Transverse colon (tissue), 4 donors: ENCODE results near the gene NTRK2. TPM values are rescaled to one million over a fixed set of nuclear protein-coding genes. Genes with fewer than 3 reads are reported as not detected.

ENCODE experiments used
- DNase-seq: peaks from one replicate; pipeline ENCODE4 v3.0.0-alpha.2; 2019
- H3K27ac ChIP-seq, 4 donors: fragments of 200-600 bp; sonication (generic); 2 replicates each; pipeline ENCODE4 v1.5.1; 2016 to 2018; ENCODE audit warnings: inconsistent platforms in 4 of 4
- H3K27me3 ChIP-seq: fragments of 200-600 bp; sonication (generic); 2 replicates; pipeline ENCODE4 v1.5.1; 2017; ENCODE audit warnings: inconsistent platforms
- H3K36me3 ChIP-seq, 4 donors: fragments of 200-600 bp; sonication (generic); 2 replicates each; pipeline ENCODE4 v1.5.1; 2017 to 2019; ENCODE audit warnings: inconsistent platforms in 4 of 4
- H3K4me1 ChIP-seq, 4 donors: fragments of 200-600 bp; sonication (generic); 2 replicates each; pipeline ENCODE4 v1.5.1; 2017 to 2020; ENCODE audit warnings: inconsistent platforms in 4 of 4
- H3K4me3 ChIP-seq, 4 donors: fragments of 200-600 bp; sonication (generic); 1 replicate in 1 of 4; 2 replicates in 3 of 4; pipeline versions ENCODE4 v1.5.1 to v1.6.1; 2017 to 2019; ENCODE audit warnings: inconsistent platforms in 4 of 4
- H3K9me3 ChIP-seq, 2 donors: fragments of 200-600 bp; sonication (generic); 2 replicates each; pipeline ENCODE4 v1.5.1; 2017 to 2019; ENCODE audit warnings: inconsistent platforms in 2 of 2
- CTCF ChIP-seq, 5 experiments: fragments of 200-600 bp in 3 of 5; fragments of 450-650 bp in 2 of 5; sonication (generic) in 3 of 5; IDR thresholded peaks; 1 replicate in 2 of 5; 2 replicates in 3 of 5; pipeline ENCODE4 v1.5.1; 2016 to 2017; ENCODE audit warnings: antibody characterized with exemption in 5 of 5, inconsistent platforms in 3 of 5, mild to moderate bottlenecking in 2 of 5, moderate library complexity in 1 of 5
- EP300 ChIP-seq: sonication (generic); formaldehyde crosslinking; IDR thresholded peaks from one replicate; pipeline ENCODE4 v1.6.1; 2017; ENCODE audit warnings: antibody characterized with exemption, low read depth
- POLR2A ChIP-seq: fragments of 450-650 bp; IDR thresholded peaks from one replicate; pipeline ENCODE4 v1.6.1; 2016; ENCODE audit warnings: antibody characterized with exemption, mild to moderate bottlenecking, moderate library complexity
- POLR2AphosphoS5 ChIP-seq, 3 donors: sonication (generic); formaldehyde crosslinking; IDR thresholded peaks; one replicate each; pipeline ENCODE4 v1.6.1; 2016; ENCODE audit warnings: antibody characterized with exemption in 3 of 3
- WGBS, 2 donors: methylation state at CpG; one replicate each; pipeline ENCODE4 v1.1.5; 2018; ENCODE audit warnings: low coverage in 1 of 2; 5-methylcytosine and 5-hydroxymethylcytosine counted together
- in situ Hi-C, 4 donors: fragments of 200-750 bp; cut with MboI; loops; one replicate each; pipeline versions ENCODE4 v1.15.0 to v1.15.1; 2017; ENCODE audit warnings: low sequenced_read_pairs in 3 of 4, low pct_ligation_motif_present in 1 of 4, low pct_unique_long_range_greater_than_20kb in 1 of 4
- intact Hi-C: fragments of 100-400 bp; cut with DNase I; formaldehyde crosslinking; loops from one replicate; pipeline ENCODE4 v1.15.1; 2023; ENCODE audit warnings: low total_unique reads
- total RNA-seq, 4 donors: library from RNA; depleted of rRNA; stranded (reverse); fragments of >200 nt; gene quantifications; one replicate each; pipeline ENCODE4 v1.1.0, GENCODE V29; 2016

Gene NTRK2
- total RNA-seq, 4 donors from 2014 or later, result 2.2 to 10.1 (median 6.4) TPM

GRCh38 chr9:85055506-85056202 is 386.1 kb downstream of the NTRK2 start:
- TF ChIP-seq POLR2A, result no peak
- no peak for TF ChIP-seq POLR2AphosphoS5 (IDR thresholded peaks at IDR 0.05)
- no peak for TF ChIP-seq CTCF (IDR thresholded peaks at IDR 0.05)
- no peak for TF ChIP-seq EP300
- no peaks in the 10 kb centered on the region for H3K4me1 ChIP-seq
- H3K36me3 ChIP-seq, result no peaks in the 10 kb centered on the region
- no peak overlapping the region for H3K4me3 ChIP-seq
- intact Hi-C loops (no loop called here), in situ Hi-C loops (no loop called here)
- no peak for DNase-seq
- H3K27me3 ChIP-seq, result no peaks in the 10 kb centered on the region
- WGBS, 2 donors, result 76 to 89% methylated on average over 2 of the region's 2 CpGs
- no peaks in the 10 kb centered on the region for H3K9me3 ChIP-seq
- H3K27ac ChIP-seq, result no peak overlapping the region

GRCh38 chr9:85056203-85056572 is 386.7 kb downstream of the NTRK2 start:
- in situ Hi-C loops, result no loop called here
- TF ChIP-seq POLR2AphosphoS5 (IDR thresholded peaks at IDR 0.05) (no peak), POLR2A (no peak), CTCF (IDR thresholded peaks at IDR 0.05) (no peak), EP300 (no peak)
- WGBS, 2 donors, result 86 to 91% methylated on average over 3 of the region's 3 CpGs
- Histone ChIP-seq H3K36me3 (no peaks in the 10 kb centered on the region), H3K9me3 (no peaks in the 10 kb centered on the region), H3K4me3 (no peak overlapping the region), H3K27ac (no peak overlapping the region), H3K27me3 (no peaks in the 10 kb centered on the region), H3K4me1 (no peaks in the 10 kb centered on the region)
- intact Hi-C loops, result no loop called here
- DNase-seq, result no peak

- Histone ChIP-seq H3K4me3 (no peak overlapping the region), H3K27me3 (no peaks in the 10 kb centered on the region), H3K4me1 (no peaks in the 10 kb centered on the region), H3K27ac (no peak overlapping the region), H3K9me3 (no peaks in the 10 kb centered on the region), H3K36me3 (no peaks in the 10 kb centered on the region)
- no peak for DNase-seq
- TF ChIP-seq POLR2AphosphoS5 (IDR thresholded peaks at IDR 0.05) (no peak), POLR2A (no peak), CTCF (IDR thresholded peaks at IDR 0.05) (no peak), EP300 (no peak)
- in situ Hi-C loops, result no loop called here
- intact Hi-C loops, result no loop called here
- WGBS, 2 donors, result 45% methylated on average over 1 of the region's 1 CpG; no CpG with 5 or more reads in 1 of the 2 donors
Measured at GRCh38 chr9:85061969-85062368, 392.4 kb downstream of the NTRK2 start.

GRCh38 chr9:85062385-85063022 is 393.0 kb downstream of the NTRK2 start:
- Histone ChIP-seq H3K4me1 (no peaks in the 10 kb centered on the region), H3K36me3 (no peaks in the 10 kb centered on the region), H3K9me3 (no peaks in the 10 kb centered on the region), H3K27me3 (no peaks in the 10 kb centered on the region), H3K4me3 (no peak overlapping the region), H3K27ac (no peak overlapping the region)
- intact Hi-C loops, result no loop called here
- no peak for DNase-seq
- TF ChIP-seq EP300 (no peak), POLR2A (no peak), CTCF (IDR thresholded peaks at IDR 0.05) (no peak), POLR2AphosphoS5 (IDR thresholded peaks at IDR 0.05) (no peak)
- in situ Hi-C loops, result no loop called here
- 71 to 89% methylated on average over 3 to 4 of the region's 4 CpGs for WGBS, 2 donors
